RPMI8226 (cell line): Measurements from ENCODE around the gene MLST8.

Experiments used
- DNase-seq: peaks from one replicate; pipeline ENCODE4 v3.0.0-alpha.2; 2015

Gene MLST8

GRCh38 chr16:2173916-2174315 lies 31.3 kb upstream of the MLST8 start:
- DNase-seq: no peak

GRCh38 chr16:2174396-2175131 lies 30.7 kb upstream of the MLST8 start:
- DNase-seq: no peak

- DNase-seq: no peak
These were observed 29.8 kb upstream of the MLST8 start for GRCh38 chr16:2175454-2175853.

- no peak for DNase-seq
These were observed 29.2 kb upstream of the MLST8 start for GRCh38 chr16:2176047-2176446.

- no peak for DNase-seq
These were observed 28.2 kb upstream of the MLST8 start for GRCh38 chr16:2177101-2177500.

GRCh38 chr16:2177561-2177960 lies 27.7 kb upstream of the MLST8 start:
- no peak for DNase-seq

- DNase-seq: no peak
These were observed 26.7 kb upstream of the MLST8 start for GRCh38 chr16:2178321-2179106.

- DNase-seq: no peak
These were observed 26.1 kb upstream of the MLST8 start for GRCh38 chr16:2179107-2179501.

GRCh38 chr16:2179576-2179975 lies 25.7 kb upstream of the MLST8 start:
- no peak for DNase-seq

- no peak for DNase-seq
These were observed 24.8 kb upstream of the MLST8 start for GRCh38 chr16:2180461-2180860.

GRCh38 chr16:2180962-2181923 lies 24.0 kb upstream of the MLST8 start:
- no peak for DNase-seq

- DNase-seq: no peak
These were observed 23.3 kb upstream of the MLST8 start for GRCh38 chr16:2181952-2182351.

- DNase-seq: no peak
These were observed 21.6 kb upstream of the MLST8 start for GRCh38 chr16:2183671-2184070.

- no peak for DNase-seq
These were observed 20.9 kb upstream of the MLST8 start for GRCh38 chr16:2184346-2184745.

- no peak for DNase-seq
These were observed 20.3 kb upstream of the MLST8 start for GRCh38 chr16:2184962-2185361.

- no peak for DNase-seq
These were observed 19.2 kb upstream of the MLST8 start for GRCh38 chr16:2186064-2186463.

- DNase-seq: no peak
These were observed 18.7 kb upstream of the MLST8 start for GRCh38 chr16:2186505-2186904.

GRCh38 chr16:2187212-2187611 lies 18.0 kb upstream of the MLST8 start:
- no peak for DNase-seq

- DNase-seq: no peak
These were observed 16.9 kb upstream of the MLST8 start for GRCh38 chr16:2188395-2188794.

- no peak for DNase-seq
These were observed 15.9 kb upstream of the MLST8 start for GRCh38 chr16:2189252-2189893.

- DNase-seq: no peak
These were observed 15.1 kb upstream of the MLST8 start for GRCh38 chr16:2190002-2190658.
